Activated CD8-positive, alpha-beta T cell treated with anti-CD3 and anti-CD28 coated beads for 36 hours (primary cell): ENCODE results near the gene KIRREL1. TPM values are rescaled to one million over a fixed set of nuclear protein-coding genes. Genes with fewer than 3 reads are reported as not detected.

ENCODE experiments used
- ATAC-seq: fragments of 200-7000 bp; cut with Tn5 transposase; one replicate; pipeline ENCODE4 v1.10.0; 2021; ENCODE audit warnings: mild to moderate bottlenecking, moderate library complexity
- CTCF ChIA-PET: fragments of 350-600 bp; sonication (Branson Sonifier 250); formaldehyde crosslinking; loops from one replicate; lab custom pipeline; 2021; ENCODE audit warnings: antibody characterized with exemption; lab: Charles Lee
- POLR2A ChIA-PET: fragments of 350-600 bp; sonication (Branson Sonifier 250); formaldehyde crosslinking; loops from one replicate; lab custom pipeline; 2021; ENCODE audit warnings: antibody characterized with exemption; lab: Charles Lee
- DNase-seq: peaks from one replicate; pipeline ENCODE4 v3.0.0-alpha.2; 2020
- H3K27ac Mint-ChIP-seq: one replicate; pipeline ENCODE4 v1.8.0; 2021; ENCODE audit warnings: mild to moderate bottlenecking, mixed read lengths
- H3K27me3 Mint-ChIP-seq: one replicate; pipeline ENCODE4 v1.8.0; 2021; ENCODE audit warnings: mixed read lengths
- H3K36me3 Mint-ChIP-seq: one replicate; pipeline ENCODE4 v1.8.0; 2021; ENCODE audit warnings: low read depth, mixed read lengths
- H3K4me1 Mint-ChIP-seq: one replicate; pipeline ENCODE4 v1.8.0; 2021; ENCODE audit warnings: low read depth, mixed read lengths
- H3K4me3 Mint-ChIP-seq: one replicate; pipeline ENCODE4 v1.8.0; 2021; ENCODE audit warnings: mild to moderate bottlenecking, moderate library complexity, mixed read lengths
- H3K9me3 Mint-ChIP-seq: one replicate; pipeline ENCODE4 v1.8.0; 2021; ENCODE audit warnings: mixed read lengths
- intact Hi-C: fragments of 100-400 bp; cut with micrococcal nuclease; formaldehyde crosslinking; loops from one replicate; pipeline ENCODE4 v1.10.0; 2022
- total RNA-seq, 2 experiments: library from RNA; stranded (reverse); gene quantifications; one replicate each; pipeline ENCODE4 v1.2.3, GENCODE V29; 2021
- TF ChIP-seq, protein P1 (sequence below): fragments of 200-600 bp; IDR thresholded peaks from one replicate; pipeline ENCODE4 v1.8.0; 2022; ENCODE audit warnings: antibody characterized with exemption, mild to moderate bottlenecking

The KIRREL1 gene
- total RNA-seq, 2 experiments from 2014 or later: 0.11 to 0.16 TPM

DNA sequence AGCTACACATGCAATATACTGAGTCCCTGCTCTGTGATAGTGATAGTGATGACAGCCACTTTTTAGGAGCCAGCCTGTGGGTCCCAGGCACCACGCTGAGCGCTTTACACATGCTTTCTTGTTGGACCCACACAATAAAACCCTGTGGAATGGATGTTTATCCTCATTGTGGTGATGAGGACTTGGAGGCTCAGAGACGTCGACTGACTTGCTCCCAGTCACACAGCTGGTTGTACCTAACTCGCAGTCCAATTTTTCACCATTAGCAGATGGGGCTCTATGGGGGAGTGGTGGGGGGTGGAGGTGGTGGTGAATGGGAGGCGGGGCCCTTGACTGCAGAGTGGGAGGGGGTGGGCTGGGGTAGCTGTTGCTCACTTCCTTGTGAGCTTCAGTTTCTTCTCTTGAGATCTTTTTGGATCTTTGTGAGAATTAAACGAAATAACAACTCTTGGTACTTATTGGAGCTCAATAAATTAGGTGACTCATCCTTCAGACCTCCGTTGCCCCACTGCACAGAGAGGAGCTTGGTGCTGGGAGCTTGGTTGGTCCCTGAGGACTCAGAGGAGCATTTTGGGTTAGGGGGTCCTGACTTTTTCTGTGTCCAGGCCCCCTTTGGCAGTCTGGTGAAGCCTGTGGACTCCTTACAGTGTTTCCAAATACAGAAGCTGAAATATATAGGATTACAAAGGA is 125.4 kb downstream of the KIRREL1 start:
- no peaks in the 10 kb centered on the region for H3K36me3 Mint-ChIP-seq
- peaks cover 46% of the 10 kb centered on the region for H3K27me3 Mint-ChIP-seq
- H3K4me3 Mint-ChIP-seq: no peak overlapping the region
- POLR2A ChIA-PET: no interaction called here
- ATAC-seq: no peak
- intact Hi-C loops: no loop called here
- H3K4me1 Mint-ChIP-seq: peaks cover 8% of the 10 kb centered on the region
- CTCF ChIA-PET: interaction anchor here (0.7 to 15.7 kb wide), 18 partner anchors 8 to 539 kb away, joined by 3 to 187 read pairs (median 6); partner anchors contain the start of gene KIRREL1
- H3K9me3 Mint-ChIP-seq: no peaks in the 10 kb centered on the region
- TF ChIP-seq, protein P1, sequence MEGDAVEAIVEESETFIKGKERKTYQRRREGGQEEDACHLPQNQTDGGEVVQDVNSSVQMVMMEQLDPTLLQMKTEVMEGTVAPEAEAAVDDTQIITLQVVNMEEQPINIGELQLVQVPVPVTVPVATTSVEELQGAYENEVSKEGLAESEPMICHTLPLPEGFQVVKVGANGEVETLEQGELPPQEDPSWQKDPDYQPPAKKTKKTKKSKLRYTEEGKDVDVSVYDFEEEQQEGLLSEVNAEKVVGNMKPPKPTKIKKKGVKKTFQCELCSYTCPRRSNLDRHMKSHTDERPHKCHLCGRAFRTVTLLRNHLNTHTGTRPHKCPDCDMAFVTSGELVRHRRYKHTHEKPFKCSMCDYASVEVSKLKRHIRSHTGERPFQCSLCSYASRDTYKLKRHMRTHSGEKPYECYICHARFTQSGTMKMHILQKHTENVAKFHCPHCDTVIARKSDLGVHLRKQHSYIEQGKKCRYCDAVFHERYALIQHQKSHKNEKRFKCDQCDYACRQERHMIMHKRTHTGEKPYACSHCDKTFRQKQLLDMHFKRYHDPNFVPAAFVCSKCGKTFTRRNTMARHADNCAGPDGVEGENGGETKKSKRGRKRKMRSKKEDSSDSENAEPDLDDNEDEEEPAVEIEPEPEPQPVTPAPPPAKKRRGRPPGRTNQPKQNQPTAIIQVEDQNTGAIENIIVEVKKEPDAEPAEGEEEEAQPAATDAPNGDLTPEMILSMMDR: no peak
- DNase-seq: no peak
- H3K27ac Mint-ChIP-seq: no peak overlapping the region

DNA sequence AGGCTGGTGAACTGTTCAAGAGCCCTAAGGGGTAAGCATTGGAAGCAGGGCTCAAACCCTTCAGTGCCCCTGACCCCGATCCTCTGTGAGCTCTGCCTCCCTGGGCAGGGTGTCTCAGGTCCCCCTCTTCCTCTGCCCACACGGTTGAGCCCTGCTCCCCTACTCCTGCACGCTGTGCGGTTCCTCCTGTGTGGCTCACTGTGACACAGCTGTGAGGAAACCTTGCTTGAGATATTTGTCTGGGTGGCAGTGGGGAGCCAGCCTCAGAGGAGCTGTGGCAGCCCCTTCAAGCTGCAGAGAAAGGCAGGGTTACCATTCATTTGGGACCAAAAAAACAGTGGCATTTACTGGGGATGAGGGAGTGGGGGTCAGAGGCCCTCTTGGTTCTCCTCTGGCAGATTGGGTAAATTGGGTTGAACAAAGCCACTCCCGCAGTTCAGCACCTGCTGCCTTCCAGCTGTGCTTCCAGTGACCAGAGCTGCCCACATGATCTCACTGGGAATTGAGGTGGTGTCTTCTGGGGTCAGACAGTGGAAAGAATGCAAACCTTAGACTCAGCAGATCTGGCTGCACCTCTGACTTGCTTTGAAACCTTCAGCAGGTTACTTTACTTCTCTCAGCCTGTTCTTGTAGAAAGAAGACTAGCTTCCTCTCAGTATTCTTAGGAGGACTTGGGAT is 126.7 kb downstream of the KIRREL1 start:
- intact Hi-C loops: loop anchor here (5.0 kb wide), 1 partner anchor 128 kb away; the partner anchor contains the start of gene KIRREL1
- Mint-ChIP-seq H3K9me3 (no peaks in the 10 kb centered on the region), H3K36me3 (no peaks in the 10 kb centered on the region), H3K4me3 (no peak overlapping the region), H3K4me1 (peaks cover 6% of the 10 kb centered on the region), H3K27ac (no peak overlapping the region), H3K27me3 (peaks cover 46% of the 10 kb centered on the region)
- DNase-seq (no peak), ATAC-seq (no peak)
- POLR2A ChIA-PET: no interaction called here
- CTCF ChIA-PET: interaction anchor here (1.3 to 15.7 kb wide), 9 partner anchors 10 to 540 kb away, joined by 4 to 187 read pairs (median 10); partner anchors contain the start of gene KIRREL1
- TF ChIP-seq, protein P1: no peak

- TF ChIP-seq, protein P1: peak; percentile 58
- no peak overlapping the region for H3K4me3 Mint-ChIP-seq
- DNase-seq (peak; percentile 50), ATAC-seq (peak; percentile 50)
- H3K36me3 Mint-ChIP-seq: no peaks in the 10 kb centered on the region
- no peaks in the 10 kb centered on the region for H3K9me3 Mint-ChIP-seq
- H3K4me1 Mint-ChIP-seq: peaks cover 6% of the 10 kb centered on the region
- ChIA-PET CTCF (interaction anchor here (0.6 to 15.7 kb wide), 16 partner anchors 8 to 542 kb away, joined by 3 to 187 read pairs (median 6); partner anchors contain the start of gene KIRREL1), POLR2A (interaction anchor here (0.6 kb wide), 1 partner anchor 994 kb away, joined by 4 read pairs; no protein-coding TSS in a partner anchor)
- H3K27me3 Mint-ChIP-seq: peaks cover 40% of the 10 kb centered on the region
- H3K27ac Mint-ChIP-seq: no peak overlapping the region
- intact Hi-C loops: loop anchor here (5.0 kb wide), 1 partner anchor 129 kb away; the partner anchor contains the start of gene KIRREL1
Measured at GRCh38 chr1:158121604-158122254, 128.3 kb downstream of the KIRREL1 start.

DNA sequence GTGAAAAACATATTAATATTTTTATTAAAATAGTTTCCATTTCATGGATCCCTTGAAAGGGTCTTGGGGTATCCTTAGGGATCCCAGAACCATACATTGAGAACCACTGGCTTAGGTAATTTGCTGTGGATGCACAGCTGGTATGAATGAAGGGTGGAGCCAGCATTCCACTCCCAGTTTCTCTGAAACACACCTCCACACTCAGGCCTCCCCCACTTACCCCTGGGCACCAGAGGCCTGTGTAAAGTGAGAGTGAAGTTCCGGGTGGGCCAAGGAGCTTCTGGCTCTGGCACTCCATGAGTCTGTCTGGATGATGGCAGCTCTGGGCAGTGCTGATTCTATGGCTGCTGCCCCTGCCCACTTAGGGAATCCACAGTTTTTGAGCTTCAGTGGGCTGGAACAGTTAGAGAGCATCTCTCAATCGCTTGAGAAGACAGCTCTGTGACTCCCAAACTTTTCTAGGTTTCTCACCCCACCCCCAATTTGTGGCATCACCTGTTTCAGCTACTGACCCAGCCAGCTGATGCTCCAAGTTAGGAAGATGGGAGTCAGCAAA is 129.5 kb downstream of the KIRREL1 start:
- TF ChIP-seq, protein P1: no peak
- peaks cover 36% of the 10 kb centered on the region for H3K27me3 Mint-ChIP-seq
- H3K9me3 Mint-ChIP-seq: no peaks in the 10 kb centered on the region
- ATAC-seq (no peak), DNase-seq (no peak)
- H3K4me3 Mint-ChIP-seq: no peak overlapping the region
- CTCF ChIA-PET: interaction anchor here (0.7 to 15.7 kb wide), 9 partner anchors 9 to 543 kb away, joined by 3 to 187 read pairs (median 22); partner anchors contain the start of gene KIRREL1
- intact Hi-C loops: loop anchor here (5.0 kb wide), 1 partner anchor 131 kb away; the partner anchor contains the start of gene KIRREL1
- peaks cover 2% of the 10 kb centered on the region for H3K4me1 Mint-ChIP-seq
- H3K27ac Mint-ChIP-seq: no peak overlapping the region
- no peaks in the 10 kb centered on the region for H3K36me3 Mint-ChIP-seq
- POLR2A ChIA-PET: no interaction called here
